RPMI8226 (cell line): ENCODE measurements around the gene A3GALT2.

ENCODE experiments used
- DNase-seq: peaks from one replicate; pipeline ENCODE4 v3.0.0-alpha.2; 2015

The A3GALT2 gene

DNA sequence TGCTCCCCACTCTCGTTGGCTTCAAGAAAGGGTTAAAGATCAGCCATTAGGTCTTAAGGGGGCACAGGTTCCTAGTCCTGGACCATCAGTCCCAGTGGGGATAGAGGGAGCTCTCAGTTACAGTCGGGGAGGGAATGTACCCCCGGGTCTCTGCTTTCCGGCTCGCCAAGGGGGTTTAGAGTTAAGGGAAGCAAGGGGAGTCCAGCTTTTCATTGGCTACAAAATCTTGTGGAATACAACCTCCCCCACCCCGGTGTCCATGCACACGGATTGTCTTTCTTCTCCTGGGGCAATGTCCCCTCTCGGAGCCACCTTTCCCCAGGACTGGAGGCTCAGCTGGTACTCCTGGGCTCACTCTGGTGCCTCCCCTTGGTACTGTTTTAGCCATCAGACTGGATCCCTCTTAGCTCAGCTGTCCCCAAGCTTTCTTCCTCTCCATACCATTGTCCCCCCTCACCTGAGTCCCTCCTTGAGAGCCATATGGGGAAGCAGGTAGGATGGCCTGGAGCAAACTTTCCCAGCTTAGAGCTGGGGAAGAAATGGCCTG is at the start of gene A3GALT2:
TSS of gene A3GALT2 (minus strand) at position 480 of the 547 bp plus-strand sequence. CDS start at position 480, 0 bp downstream.
- no peak for DNase-seq

DNA sequence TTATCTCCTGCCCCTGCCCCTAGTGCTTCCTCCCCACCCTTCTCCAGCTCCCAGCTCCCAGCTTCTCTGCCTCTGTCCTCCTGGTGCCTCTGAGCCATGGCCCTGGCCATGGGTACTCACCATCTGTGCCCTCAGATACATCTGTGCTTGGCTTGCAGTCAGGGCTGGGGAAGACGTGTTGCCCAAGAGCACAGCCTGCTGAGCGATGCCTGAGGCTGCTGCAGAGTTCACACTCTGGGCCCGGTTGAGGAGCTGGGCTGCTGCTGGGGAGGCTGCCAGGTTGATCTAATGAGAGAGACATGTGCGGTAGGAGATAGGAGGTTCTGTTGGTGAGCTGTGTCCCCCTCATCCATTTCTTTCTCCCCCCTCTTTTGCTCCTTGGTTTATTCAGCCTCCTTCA is 49.4 kb upstream of the A3GALT2 start:
- no peak for DNase-seq

DNA sequence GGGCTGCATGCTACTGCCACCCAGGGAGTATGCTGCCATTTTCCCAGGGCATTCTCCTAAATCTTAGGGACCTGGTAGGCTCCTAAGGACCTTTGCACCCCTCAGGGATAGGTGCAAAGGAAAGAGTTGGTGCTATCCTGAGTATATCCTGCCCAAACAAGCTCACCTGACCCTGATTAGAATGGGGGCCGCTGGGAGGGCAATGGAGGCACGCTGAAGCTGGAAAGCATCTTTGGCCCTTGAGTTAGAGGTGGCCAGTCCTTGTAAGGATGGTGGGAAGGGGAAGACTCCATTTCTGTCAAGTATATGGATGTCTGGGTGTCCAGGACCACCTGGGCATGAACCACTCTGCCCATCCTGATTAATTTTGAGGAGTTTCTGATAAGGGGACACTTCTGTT is 48.9 kb upstream of the A3GALT2 start:
- DNase-seq, result no peak

DNA sequence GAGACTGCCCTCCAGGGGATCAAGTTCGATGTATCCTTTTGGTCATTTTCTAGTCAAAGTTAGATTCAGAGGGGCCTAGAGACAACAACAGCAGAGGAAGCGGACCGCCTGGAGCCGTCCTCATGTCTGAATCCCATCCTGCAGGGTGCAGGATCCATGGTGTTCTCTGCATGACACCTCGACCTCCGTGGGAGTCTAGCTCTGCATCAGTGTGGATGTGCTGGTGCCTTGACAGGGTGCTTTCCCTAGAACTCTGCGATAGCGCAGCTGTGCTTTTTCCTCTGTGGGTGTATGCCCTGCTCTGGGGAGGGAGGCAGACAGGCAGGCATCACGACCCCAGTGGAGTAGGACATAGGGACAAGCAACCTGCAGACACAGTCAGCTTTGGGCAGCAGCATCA is 48.2 kb upstream of the A3GALT2 start:
- DNase-seq, result no peak

DNA sequence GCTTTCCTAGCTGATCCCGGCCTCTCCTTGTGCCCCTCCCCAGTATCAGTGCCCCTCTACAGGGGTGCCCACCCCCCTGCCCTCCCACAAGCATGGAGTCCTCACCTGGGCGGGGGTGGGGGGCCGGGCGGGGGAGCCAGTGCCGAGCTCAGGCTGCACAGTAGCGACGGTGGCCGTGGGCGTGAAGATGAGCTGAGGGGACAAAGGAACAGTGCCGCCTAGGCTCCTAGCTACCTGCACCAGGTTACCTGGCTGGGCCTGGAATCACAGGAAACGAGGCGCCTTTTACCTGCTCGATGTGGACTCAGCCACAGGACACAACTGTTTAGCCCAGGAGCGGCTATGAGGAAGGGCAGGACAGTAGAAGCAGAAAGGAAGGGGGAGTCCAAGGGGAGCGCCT is 47.5 kb upstream of the A3GALT2 start:
- DNase-seq, result no peak

DNA sequence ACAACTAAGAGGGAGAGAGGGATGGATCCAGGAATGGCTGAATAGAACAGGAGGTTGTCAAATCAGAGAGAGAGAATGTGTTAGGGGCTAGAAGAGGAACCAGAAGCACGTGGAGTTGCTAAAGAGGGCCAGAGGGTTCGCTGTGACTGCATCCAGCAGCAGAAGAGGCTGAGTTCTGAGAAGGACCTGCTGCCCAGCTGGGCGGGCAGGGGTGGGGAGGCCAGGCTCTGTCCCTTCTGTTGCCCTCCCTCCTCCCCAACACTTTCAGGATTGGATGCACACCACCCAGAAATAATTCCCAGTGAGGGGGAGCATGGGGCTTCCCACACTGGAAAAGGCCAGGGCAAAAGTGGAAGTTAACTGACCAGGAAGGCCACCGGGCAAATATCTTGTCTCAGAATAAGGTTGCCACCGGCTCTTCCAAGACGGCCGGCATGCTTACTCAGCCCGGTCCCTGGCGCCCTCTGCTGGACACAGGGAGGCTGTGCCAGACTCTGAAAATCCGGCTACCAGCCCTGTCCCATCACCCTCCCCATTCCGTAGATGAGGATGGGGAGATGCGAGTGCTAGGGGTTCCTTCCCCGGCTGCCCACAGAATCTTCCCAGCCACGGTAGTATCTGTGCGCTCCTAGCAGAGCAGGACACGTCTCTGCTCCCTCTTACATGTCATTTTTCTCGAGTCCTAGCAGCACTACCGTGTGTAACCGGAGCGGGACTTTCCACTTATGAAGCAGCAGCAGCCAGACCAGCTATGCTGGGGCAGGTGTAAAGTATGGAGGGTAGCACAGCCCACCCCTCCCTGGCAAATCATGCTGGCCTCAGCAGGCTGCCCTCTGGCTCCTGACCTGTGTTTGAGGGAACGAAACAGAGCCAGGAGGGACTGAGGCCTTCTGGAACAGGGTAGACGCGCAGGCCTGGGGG is 46.8 kb upstream of the A3GALT2 start:
- DNase-seq, result peak; percentile 88

DNA sequence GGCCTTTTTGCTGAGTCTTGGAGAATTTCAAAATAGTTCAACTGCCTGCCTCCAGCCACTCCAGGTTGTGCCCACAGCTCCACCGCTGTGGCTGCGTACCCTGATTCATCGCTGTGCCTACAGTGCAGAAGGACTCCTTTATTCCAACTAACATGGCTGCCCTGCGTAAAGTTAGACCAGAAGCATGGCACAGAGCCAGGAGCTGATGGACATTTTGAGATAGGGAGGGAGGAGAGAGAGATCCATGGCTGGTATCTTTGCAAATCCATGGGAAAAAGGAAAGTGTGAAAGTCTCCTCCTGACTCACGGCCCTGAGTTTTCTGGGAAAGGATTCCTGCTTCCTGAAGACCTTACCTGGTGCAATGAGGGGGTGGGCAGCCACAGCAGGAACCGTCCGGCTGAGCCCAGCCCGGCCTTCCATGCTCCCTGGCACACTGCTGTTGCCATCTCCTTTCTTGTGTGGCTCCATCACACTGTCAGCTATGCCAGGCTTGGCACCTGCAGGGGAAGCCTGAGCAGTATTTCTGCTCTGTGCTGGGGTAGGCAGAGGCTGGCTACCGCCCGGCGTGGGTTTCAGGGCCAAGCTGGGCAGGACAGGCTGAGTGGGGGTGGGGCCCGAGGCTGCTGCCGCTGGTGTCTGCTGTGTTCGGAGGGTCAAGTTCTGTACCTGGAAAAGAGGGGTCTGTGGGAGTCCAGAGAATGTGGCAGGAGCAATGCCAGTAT is 46.0 kb upstream of the A3GALT2 start:
- no peak for DNase-seq

DNA sequence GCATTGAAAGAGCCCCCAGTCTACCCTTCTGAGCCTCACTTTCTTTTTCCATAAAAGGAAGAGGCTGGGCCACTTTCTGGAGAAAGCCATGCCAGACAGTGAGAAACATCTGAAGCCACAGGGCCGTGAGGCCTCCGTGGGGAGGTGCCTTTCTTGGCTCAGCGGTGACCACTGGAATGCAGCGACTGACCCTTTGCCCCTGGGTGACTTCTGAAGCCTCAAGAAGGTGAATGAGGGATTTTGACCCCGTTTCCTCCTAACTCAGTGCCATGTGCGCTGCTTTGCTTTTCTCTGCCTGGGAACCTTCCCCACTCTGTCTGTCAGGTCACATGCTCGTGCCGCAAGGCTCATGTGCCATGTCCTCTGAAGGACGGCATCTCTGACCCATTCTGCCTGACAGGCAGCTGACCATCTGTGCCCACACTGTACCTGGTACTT is 44.7 kb upstream of the A3GALT2 start:
- peak; percentile 43 for DNase-seq

DNA sequence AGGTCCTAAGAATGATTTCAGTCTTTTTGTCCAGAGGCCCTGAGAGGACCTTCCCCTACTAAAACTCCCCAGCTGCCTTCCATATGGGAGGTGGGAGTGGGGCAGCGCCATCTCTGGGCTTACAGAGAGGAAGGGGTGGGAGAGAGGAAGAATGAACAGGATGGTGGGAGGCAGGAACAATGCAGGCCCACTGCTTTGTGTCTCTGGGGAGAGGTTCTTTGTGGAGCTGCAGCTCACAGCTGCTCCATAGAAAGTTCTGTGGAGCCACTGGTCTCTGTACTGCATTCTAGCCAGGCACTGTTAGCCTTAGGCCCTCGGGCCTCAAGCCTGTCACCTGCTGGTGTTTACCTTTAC is 43.6 kb upstream of the A3GALT2 start:
- DNase-seq, result peak; percentile 28

DNA sequence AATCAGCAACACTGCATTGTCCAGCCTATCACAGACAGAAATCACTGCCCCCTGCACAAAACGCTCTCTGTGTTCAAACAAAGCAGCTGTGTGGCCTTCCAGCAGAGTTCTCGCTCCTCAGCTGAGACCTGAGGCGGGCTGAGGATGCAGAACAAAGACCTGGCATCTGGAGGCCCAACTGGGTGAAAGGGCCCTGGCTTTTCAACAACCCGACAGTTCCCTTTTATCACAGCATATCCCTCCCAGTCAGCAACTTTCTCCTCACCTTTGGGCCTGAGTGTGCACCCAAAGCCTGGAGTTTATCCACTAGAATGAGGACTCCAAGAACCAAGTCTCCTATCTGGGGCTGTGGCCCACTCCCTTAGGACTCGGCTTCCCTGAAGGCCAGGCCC is 42.6 kb upstream of the A3GALT2 start:
- DNase-seq, result peak; percentile 79

DNA sequence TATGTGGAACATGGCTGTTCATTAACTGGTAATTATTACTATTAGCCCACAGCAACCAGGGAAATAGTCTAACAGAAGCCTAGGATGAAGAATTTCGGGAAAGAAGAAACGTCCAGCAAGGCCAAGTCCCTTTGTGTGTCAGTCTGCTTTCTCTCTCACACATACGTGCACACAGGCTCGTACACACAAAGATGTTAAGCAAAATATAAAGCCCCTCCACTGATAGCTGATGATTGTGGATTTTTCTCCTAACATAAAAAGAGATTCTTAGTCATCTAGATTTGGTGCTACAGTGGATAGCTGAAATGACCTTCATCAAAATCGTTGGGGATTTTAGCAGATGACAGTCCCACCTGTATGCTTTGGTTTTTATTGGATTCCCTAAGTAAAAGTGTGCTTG is 42.1 kb upstream of the A3GALT2 start:
- no peak for DNase-seq

DNA sequence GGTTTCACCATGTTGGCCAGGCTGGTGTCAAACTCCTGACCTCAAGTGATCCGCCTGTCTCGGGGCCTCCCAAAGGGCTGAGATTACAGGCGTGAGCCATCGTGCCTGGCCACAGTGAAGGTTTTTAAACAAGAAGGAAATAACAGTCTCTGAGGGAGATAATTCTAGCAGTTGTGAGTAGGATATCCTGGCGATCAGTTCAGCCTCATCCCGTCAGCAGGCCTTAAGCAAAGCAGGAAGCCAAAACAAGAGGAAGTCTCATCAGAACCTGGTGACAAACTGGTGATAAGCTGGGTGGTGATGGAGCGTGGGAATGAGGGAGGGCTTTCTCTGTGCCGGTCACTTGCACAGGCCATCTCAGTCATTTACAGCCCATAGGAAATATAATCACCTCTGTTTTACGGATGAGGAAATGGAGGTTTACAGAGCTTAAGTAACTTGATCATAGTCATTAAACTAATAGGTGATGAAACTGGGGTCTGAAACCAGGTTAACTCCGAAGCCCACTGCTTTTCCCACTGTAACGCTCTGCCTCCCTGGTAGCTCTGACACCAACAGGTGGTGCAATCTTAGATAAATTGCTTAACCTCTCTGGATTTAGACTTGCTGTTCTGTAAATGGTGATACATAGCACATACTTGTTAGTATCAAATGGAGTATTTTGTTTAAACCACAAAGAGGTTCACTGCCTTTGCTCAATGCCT is 40.8 kb upstream of the A3GALT2 start:
- no peak for DNase-seq

DNA sequence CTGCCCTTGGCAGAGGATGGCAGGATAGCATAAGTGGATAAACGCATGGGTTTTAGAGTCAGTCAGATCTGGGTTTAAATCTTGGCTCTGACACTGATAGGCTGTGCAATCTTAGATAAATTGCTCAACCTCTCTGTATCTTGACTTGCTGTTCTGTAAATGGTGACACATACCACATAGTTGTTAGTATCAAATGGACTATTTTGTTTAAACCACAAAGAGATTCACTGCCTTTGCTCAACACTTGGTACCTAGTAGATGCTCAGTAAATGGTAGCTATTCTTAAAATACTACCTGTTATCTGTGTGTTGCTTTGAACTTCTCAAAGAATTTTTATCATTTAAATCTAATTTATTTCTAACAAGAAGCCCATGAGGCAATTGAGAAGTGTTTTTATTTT is 39.5 kb upstream of the A3GALT2 start:
- no peak for DNase-seq

DNA sequence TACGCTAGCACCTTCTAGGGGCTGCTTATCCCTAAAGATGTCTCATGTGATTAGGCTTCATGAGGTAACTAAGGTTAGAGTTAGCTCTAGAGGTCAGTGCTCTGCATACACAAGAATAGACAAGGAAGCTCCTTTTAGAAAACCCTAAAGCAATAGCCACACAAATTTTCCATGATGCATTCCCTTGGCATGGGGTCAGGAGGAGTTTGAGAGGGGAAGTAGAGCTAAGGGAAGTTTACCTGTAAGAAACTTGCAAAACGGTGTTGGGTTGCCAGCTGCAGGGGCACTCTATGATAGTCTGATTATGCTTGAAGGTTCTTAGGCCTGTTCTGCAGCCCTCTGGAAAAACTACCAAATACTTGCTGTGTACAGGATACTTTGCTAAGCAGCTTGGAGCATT is 39.0 kb upstream of the A3GALT2 start:
- no peak for DNase-seq

DNA sequence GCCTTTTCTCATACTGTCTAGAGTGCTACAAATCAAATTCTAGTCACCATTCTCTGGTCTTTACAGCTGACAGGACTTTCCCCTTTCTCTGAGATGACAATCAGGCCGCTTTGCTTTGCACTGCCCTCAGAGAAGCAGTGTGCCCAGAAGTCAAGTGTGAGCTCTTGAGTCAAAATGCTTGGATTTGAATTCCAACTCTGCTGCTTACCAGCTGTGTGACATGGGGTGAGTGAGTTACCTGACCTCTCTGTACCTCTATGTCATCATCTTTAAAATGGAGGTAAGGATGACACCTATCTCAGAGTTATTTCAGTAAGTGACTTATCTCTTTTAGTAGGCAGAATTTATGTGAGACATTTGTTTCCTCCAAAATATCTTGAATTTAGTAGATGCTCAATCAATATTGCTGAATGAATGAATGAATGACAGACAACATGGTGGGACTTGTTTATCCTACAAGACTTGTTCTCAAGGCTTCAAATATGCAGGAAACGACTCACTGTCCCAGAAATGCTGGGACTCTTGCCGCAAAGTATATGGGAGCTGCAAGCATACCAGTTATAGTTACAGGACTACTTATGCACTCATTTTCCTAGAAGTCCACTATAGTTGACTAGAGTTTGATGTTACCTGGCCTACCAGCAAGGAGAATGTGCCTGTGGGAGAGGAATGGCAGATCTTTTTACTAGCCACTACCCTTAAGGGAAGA is 38.1 kb upstream of the A3GALT2 start:
- no peak for DNase-seq

DNA sequence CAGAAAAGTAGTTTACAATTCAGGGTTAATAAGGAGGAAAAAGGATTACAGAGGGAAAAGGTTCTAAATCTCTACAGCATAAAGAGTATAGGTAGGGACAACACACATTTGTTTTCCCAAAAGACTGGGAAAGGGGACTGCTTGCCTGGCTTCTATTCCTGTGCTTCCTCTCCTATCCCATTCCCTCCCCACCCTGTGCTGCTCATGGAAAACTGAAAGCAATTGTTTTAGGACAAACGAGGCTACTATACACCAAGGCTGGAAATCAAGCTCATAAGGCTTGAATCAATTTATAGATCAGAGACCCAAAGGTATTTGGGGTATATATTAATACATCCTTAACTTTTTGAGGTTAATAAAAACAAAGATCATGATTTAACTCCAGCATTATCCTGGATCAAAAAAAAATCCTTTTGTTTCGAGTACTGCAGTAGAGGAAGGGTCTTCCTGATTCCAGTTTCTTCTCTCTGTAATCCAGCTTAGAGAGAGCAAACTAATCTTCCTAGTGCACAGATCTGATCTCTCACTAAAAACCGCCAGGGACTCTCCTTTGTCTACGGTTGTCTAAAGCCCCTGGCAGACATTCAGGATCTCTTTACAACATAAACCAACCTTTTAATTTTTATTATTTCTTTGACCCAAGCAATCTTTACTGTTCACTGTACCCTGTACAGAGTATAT is 37.4 kb upstream of the A3GALT2 start:
- no peak for DNase-seq

DNA sequence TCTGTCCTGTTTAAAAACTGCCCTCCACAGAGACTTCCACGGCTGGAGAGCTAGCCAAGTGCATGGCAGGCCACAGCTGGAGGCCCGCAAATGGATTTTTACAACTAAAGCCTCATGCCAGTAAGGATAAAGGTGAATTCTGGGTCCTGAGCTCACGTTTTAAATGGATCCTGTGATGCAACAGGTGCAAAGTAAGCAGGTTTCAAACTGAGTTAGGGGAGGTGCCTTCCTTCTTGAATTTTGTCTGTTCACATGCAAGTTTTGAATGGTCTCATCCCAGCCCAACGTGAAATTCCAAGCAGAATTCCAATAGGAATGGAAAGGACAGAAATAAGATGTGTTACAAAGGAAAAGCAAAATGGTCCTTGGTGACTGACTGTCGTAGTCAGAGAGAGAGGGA is 36.2 kb upstream of the A3GALT2 start:
- DNase-seq, result no peak

DNA sequence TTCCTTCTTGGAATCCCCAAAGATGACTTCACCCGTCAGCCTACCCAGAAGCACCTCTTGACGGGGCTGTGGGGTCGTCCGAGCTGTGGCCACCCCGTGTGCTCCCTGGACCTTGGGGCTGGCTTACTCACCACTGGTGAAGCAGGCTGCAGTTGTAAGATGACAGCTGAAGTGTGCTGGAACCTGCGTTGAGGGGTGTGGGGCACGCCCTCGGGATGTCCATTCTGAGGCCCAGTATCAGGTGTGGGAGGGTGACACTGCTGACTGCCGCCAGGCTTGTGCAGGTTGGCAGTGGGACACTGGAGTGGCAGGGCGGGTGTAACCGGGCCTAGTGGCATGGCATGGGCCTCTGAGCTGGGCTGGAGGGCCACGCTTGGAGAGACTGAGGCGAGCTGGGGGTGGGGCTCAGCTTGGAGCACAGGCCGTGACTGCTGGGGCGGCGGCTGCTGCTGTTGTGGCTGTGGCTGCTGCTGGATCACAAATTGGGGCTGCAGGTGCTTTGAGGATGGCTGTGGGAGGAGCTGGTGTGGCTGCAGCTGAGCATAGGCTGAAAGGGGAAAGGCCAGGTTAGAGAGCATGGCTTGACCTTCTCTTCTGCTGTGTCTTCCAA is 33.9 kb upstream of the A3GALT2 start:
- no peak for DNase-seq

DNA sequence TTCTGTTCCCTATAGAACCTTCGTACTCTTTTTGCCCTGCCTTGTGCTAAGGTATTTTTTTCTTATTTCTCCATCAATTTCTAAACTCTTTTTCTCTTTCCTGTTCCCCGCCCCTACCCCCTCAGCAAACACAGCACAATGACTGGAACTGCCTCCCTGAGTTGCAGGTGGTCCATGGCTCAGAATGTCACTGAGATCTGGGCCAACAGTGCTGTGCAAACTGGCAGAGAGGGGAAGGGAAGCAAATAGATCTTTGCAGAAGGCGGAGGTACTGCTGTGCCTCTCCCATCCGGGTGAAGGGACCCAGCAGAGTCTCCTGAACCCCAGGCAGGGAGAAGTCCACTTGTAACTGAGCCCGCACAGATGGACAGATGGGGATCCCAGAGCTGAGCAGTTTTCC is 32.6 kb upstream of the A3GALT2 start:
- DNase-seq, result no peak

DNA sequence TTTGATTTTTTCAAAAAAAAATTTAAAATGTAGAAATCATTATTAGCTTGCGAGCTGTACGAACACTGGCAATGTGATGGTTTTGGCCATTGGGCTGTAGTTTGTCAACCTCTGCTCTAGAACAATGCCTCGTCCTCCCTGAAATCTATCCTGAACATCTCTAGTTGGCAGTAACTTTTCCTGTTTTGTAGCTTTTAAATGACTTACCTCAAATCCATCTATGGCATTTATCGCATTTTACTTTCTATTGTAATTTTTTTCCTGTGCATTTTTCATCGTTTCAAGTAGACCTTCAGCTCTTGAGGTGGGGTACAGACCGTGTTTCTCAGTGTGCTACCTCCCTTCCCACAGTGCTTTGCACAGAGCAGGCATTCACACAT is 30.4 kb upstream of the A3GALT2 start:
- DNase-seq, result no peak

DNA sequence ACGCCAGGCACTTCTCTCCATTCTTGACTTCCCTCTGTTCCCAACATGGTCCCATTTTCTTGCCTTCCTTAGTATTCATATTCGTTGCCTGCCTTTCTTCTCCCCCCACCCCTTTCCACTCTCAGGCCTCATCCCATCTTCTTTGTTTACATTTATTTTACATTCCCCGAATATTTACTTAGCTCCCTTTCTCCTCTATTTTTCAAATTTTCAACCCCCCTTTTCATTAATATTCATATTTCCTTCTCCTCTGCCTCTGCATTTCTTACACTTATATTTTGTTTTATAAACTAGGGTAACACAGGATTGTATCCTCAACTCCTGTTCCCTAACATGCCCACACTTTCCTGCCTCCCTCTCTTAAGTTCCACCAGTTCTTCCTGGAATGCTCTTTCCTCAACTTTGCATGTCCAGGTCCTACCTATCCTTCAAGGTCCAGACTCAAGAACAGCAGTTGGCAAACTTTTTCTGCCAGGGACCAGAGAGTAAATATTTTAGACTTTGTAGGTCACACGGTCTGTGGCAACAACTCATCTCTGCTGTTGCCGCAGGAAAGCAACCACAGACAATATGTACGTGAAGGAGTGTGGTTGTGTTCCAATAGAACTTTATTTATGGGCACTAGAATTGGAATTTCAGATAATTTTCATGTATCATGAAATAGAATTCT is 29.8 kb upstream of the A3GALT2 start:
- no peak for DNase-seq
